A549 (cell line): ENCODE results near the gene SLC8A1.

Experiments
- EP300 ChIP-seq, 2 experiments: fragments of >200 bp; sonication (Bioruptor Twin); formaldehyde crosslinking; IDR thresholded peaks; 2 replicates in 1 of 2; 3 replicates in 1 of 2; pipeline ENCODE4 v1.6.1; 2016 to 2017
- ESRRA ChIP-seq: fragments of 150-350 bp; IDR thresholded peaks from 2 replicates; pipeline ENCODE4 v1.6.1; 2014; ENCODE audit warnings: mild to moderate bottlenecking, low read length, borderline replicate concordance
- FOSL2 ChIP-seq, 2 experiments: fragments of 450-650 bp in 1 of 2; fragments of >200 bp in 1 of 2; sonication (Bioruptor Twin) in 1 of 2; formaldehyde crosslinking; IDR thresholded peaks; 2 replicates each; pipeline versions ENCODE4 v1.5.0 to v1.6.1; 2016 to 2020; ENCODE audit warnings: mild to moderate bottlenecking in 1 of 2, moderate library complexity in 1 of 2
- KDM1A ChIP-seq: fragments of 200-600 bp; sonication (generic); IDR thresholded peaks from 2 replicates; pipeline ENCODE4 v1.6.1; 2016; ENCODE audit warnings: low read depth, mild to moderate bottlenecking
- PHF8 ChIP-seq: fragments of 200-600 bp; sonication (generic); IDR thresholded peaks from 2 replicates; pipeline ENCODE4 v1.6.1; 2016; ENCODE audit warnings: low read depth, mild to moderate bottlenecking, antibody characterized with exemption, moderate library complexity, borderline replicate concordance
- POLR2A ChIP-seq: IDR thresholded peaks from 2 replicates; pipeline ENCODE4 v1.6.1; 2012; ENCODE audit warnings: mild to moderate bottlenecking, low read length
- POLR2AphosphoS2 ChIP-seq: conservative IDR thresholded peaks from 2 replicates; pipeline ENCODE4 v1.6.1; 2012; ENCODE audit warnings: low read length, improper control_type of control experiment, inconsistent platforms
- RAD21 ChIP-seq, 2 experiments: fragments of >200 bp in 1 of 2; sonication (Bioruptor Twin) in 1 of 2; formaldehyde crosslinking in 1 of 2; IDR thresholded peaks in 1 of 2; conservative IDR thresholded peaks in 1 of 2; 2 replicates in 1 of 2; 3 replicates in 1 of 2; pipeline ENCODE4 v1.6.1; 2012 to 2018; ENCODE audit warnings: inconsistent platforms in 1 of 2
- RCOR1 ChIP-seq: fragments of 150-350 bp; IDR thresholded peaks from 2 replicates; pipeline ENCODE4 v1.6.1; 2014; ENCODE audit warnings: antibody characterized with exemption, low read length, low read depth
- TF ChIP-seq, protein P1 (sequence below): fragments of >200 bp; sonication (Bioruptor Twin); formaldehyde crosslinking; IDR thresholded peaks from 3 replicates; pipeline ENCODE4 v1.5.1; 2016
- TF ChIP-seq, protein P2 (sequence below): IDR thresholded peaks from 2 replicates; pipeline ENCODE4 v1.6.1; 2012

GRCh38 chr2:40499437-40499836 is 47.5 kb upstream of the SLC8A1 start:
- no peak for TF ChIP-seq RCOR1
- no peak for TF ChIP-seq POLR2AphosphoS2
- TF ChIP-seq PHF8, result no peak
- TF ChIP-seq, protein P1, sequence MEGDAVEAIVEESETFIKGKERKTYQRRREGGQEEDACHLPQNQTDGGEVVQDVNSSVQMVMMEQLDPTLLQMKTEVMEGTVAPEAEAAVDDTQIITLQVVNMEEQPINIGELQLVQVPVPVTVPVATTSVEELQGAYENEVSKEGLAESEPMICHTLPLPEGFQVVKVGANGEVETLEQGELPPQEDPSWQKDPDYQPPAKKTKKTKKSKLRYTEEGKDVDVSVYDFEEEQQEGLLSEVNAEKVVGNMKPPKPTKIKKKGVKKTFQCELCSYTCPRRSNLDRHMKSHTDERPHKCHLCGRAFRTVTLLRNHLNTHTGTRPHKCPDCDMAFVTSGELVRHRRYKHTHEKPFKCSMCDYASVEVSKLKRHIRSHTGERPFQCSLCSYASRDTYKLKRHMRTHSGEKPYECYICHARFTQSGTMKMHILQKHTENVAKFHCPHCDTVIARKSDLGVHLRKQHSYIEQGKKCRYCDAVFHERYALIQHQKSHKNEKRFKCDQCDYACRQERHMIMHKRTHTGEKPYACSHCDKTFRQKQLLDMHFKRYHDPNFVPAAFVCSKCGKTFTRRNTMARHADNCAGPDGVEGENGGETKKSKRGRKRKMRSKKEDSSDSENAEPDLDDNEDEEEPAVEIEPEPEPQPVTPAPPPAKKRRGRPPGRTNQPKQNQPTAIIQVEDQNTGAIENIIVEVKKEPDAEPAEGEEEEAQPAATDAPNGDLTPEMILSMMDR, result no peak
- TF ChIP-seq POLR2A, result no peak
- no peak for TF ChIP-seq EP300 (IDR thresholded peaks at IDR 0.05)
- TF ChIP-seq ESRRA, result no peak
- no peak for TF ChIP-seq FOSL2 (IDR thresholded peaks at IDR 0.05)
- TF ChIP-seq FOSL2 (CRISPR knock-in tag; IDR thresholded peaks at IDR 0.05), result no peak
- TF ChIP-seq RAD21 (conservative IDR thresholded peaks at IDR 0.05 in 1 of 2, IDR thresholded peaks at IDR 0.05 in 1 of 2), result no peak
- TF ChIP-seq, protein P2, sequence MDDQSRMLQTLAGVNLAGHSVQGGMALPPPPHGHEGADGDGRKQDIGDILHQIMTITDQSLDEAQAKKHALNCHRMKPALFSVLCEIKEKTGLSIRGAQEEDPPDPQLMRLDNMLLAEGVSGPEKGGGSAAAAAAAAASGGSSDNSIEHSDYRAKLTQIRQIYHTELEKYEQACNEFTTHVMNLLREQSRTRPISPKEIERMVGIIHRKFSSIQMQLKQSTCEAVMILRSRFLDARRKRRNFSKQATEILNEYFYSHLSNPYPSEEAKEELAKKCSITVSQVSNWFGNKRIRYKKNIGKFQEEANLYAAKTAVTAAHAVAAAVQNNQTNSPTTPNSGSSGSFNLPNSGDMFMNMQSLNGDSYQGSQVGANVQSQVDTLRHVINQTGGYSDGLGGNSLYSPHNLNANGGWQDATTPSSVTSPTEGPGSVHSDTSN, result no peak
- TF ChIP-seq KDM1A, result no peak
